ENCODE measurements around the gene ADNP.

The ADNP gene

DNA sequence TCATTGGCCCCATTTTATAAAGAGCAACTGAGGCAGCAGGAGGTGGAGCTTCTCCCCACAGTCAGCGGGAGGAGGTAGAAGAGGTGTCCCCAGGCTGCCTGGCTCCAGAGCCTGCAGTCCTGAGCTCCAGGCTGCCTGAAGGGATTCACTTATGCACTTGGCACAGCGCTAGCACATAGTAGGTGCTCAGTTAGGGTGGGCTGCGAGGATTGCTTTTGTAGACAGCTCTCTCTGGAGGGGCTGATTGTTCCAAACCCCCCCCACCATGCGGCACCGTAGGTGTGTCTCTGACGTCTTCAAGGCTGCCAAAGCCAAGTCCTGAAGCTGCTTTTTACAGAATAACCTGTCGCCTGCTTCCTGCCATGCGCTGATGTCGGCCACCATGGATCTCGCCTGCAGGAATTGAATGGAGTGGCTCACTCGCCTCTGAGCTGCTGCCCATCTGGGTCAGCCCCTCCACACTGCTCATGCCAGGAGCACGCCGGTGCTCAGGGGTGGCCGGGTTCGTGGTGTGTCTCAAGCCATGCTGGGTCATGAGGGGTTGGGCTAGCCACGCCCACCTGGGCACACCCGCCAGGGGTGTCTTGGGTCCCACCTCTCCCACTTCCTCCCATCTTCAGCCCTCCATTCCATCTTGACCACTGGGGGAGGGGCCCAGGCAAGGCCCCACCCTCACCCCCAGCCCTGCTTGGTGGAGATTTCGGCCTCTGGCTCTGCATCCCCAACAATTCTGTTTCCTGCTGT lies 76.6 kb downstream of the ADNP start:
- DNase-seq = no peak
- H3K4me1 ChIP-seq = peaks cover 11% of the 10 kb centered on the region
- H3K4me3 ChIP-seq (ENCODE audit: low read depth, low read length) = no peak overlapping the region
- H3K36me3 ChIP-seq = no peaks in the 10 kb centered on the region
- TF ChIP-seq CTCF (IDR thresholded peaks at IDR 0.05; ENCODE audit: low read depth, low read length) = no peak
- no peaks in the 10 kb centered on the region for H3K9me3 ChIP-seq
- H3K27me3 ChIP-seq = no peaks in the 10 kb centered on the region

- H3K36me3 ChIP-seq = no peaks in the 10 kb centered on the region
- H3K27me3 ChIP-seq = no peaks in the 10 kb centered on the region
- TF ChIP-seq CTCF (IDR thresholded peaks at IDR 0.05; ENCODE audit: low read depth, low read length) = no peak
- H3K4me1 ChIP-seq = peaks cover 11% of the 10 kb centered on the region
- no peak for DNase-seq
- H3K9me3 ChIP-seq = no peaks in the 10 kb centered on the region
- H3K4me3 ChIP-seq (ENCODE audit: low read depth, low read length) = no peak overlapping the region
Measured at GRCh38 chr20:50852085-50852484, 79.2 kb downstream of the ADNP start.

GRCh38 chr20:50850721-50851286 lies 80.4 kb downstream of the ADNP start:
- no peaks in the 10 kb centered on the region for H3K36me3 ChIP-seq
- no peaks in the 10 kb centered on the region for H3K27me3 ChIP-seq
- no peaks in the 10 kb centered on the region for H3K9me3 ChIP-seq
- H3K4me1 ChIP-seq = peaks cover 5% of the 10 kb centered on the region
- H3K4me3 ChIP-seq (ENCODE audit: low read depth, low read length) = no peak overlapping the region
- TF ChIP-seq CTCF (IDR thresholded peaks at IDR 0.05; ENCODE audit: low read depth, low read length) = no peak
- DNase-seq = no peak

DNA sequence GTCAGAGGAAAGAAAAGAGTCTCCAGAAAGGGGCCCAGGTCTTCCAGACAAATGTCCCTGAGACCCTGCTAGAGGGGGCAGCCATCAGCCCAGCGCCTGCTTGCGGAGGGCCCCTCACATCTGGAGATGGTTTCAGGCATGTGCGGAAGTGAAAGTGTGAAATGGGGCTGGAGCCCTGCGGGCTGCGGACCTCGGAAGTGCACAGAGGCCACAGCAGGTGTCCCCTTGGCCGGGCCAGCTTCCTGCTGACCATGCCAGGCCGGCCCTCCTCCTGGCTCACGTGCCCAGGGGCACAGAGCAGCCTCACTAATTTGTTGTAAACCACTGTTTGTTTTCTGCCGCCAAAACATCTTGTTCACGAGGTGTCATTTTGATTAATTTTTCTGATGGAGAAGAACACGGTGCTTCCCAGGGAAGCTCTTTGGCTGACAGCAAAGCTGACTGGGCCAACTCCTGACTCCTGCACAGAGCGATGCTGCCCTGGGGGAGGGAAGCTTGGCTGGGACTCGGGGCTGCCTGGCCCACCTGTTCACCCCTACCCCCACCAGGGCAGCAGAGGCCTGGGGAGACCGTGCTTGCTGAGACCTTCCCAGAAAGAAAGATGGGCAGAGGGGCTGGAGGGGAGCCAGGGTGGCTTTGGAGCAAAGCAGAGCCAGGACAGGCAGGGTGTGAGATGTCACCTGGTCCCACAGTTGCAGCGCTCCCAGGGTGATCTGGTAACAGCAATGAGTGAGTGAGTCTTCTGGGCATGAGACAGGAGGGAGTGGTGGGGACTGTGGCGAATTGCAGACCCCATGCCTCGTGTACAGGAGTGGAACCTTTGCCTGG lies 82.2 kb downstream of the ADNP start:
- Histone ChIP-seq H3K36me3 (no peaks in the 10 kb centered on the region), H3K27me3 (no peaks in the 10 kb centered on the region), H3K4me3 (ENCODE audit: low read depth, low read length) (no peak overlapping the region), H3K9me3 (no peaks in the 10 kb centered on the region), H3K4me1 (peaks cover 5% of the 10 kb centered on the region)
- TF ChIP-seq CTCF (IDR thresholded peaks at IDR 0.05; ENCODE audit: low read depth, low read length) = no peak
- DNase-seq = no peak

DNA sequence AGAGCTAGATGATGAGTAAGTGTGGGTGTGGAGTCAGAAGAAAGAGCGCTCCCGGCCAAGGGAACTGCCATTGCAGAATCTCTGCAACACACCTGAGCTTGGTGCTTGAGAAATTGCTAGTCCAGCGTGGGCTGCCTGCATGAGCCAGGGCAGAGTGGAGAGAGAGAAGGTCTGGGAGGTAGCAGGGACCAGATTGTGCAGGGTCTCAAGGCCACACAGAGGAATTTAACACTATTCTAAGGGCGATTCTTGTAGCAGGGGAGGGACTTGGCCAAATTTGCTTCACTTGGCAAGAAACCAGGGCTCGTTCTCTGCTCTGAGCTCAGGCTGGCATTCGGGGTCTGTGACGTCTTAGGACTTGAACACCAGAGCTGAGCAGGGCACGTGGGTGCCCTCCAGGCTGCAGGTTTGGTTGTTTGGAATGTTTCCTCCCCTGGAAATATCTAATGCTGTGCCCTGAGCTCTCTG lies 82.9 kb downstream of the ADNP start:
- H3K4me3 ChIP-seq (ENCODE audit: low read depth, low read length) = no peak overlapping the region
- H3K27me3 ChIP-seq = no peaks in the 10 kb centered on the region
- H3K4me1 ChIP-seq = peaks cover 5% of the 10 kb centered on the region
- no peak for DNase-seq
- H3K9me3 ChIP-seq = no peaks in the 10 kb centered on the region
- no peak for TF ChIP-seq CTCF (IDR thresholded peaks at IDR 0.05; ENCODE audit: low read depth, low read length)
- H3K36me3 ChIP-seq = no peaks in the 10 kb centered on the region

All from BE2C (cell line).